HG02840 (cell line): Measurements from ENCODE around the gene RIPOR2.
A peak's percentile ranks its signal among the peaks of the same experiment; 100 is the strongest.
"Not testable (repeated sequence)": the region's sequence is repeated elsewhere in the genome, so short reads cannot be mapped to it uniquely, and the experiment has no call there.

ENCODE experiments used
- ATAC-seq: cut with Tn5 transposase; IDR thresholded peaks from one replicate; pipeline ENCODE4 v1.9.1; 2021; ENCODE audit warnings: mild to moderate bottlenecking, moderate library complexity, moderate number of reproducible peaks; ENCODE audit not compliant: unreplicated experiment, low FRiP score

The RIPOR2 gene

DNA sequence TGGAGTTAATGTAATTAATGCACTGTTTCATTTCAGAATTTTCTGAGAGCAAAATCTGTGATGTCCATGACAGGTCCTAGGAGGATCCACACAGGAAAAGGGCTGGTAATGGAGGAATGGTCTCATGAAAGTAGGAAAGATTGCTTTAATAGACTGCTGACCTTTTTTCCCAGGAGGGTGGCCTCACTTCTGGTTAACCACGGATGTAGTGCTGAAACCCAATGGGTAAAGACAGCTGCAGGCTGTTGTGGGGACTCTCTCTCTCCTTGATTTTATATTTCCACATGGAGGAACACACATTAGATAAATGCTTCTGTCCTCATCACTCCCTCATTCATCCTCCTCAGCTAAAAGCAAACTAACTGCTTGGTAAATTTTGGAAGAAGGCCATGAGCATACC lies 23.6 kb upstream of the RIPOR2 start:
- ATAC-seq = no peak

DNA sequence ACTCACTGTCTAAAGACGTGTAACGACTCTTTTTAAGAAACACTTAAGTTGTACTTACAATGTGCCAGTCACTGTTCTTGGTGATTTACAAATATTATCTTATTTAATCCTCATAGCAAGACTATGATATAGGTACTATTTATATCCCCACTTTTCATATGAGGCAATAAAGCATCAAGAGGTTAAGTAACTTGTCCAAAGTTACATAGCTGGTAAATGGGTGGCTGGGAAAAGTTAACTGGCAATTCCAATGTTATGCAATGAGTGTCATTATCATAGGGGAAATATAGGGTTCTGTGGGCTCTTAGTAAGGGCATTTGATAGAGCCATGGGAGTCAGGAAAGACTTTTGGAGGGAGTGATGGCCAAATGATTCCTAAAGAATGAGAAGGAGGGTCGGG lies 21.4 kb upstream of the RIPOR2 start:
- ATAC-seq = no peak

DNA sequence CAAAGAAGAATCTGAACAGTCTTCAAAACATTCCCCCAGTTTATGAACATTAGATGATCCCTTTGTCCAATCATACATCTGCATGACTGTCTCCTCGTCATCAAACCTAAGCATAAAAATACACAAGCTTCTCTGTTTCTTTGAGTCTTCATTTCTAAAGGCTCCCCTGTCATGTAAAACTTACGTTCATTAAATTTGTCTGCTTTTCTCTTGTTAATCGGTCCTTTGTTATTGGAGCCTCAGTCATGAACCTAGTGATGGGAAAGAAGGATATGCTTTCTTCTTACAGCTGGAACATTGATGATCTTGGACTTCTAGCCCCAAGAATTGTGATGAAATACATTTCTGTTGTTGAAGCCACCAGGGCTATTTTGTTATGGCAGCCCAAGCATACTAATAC lies 18.0 kb upstream of the RIPOR2 start:
- ATAC-seq = no peak

DNA sequence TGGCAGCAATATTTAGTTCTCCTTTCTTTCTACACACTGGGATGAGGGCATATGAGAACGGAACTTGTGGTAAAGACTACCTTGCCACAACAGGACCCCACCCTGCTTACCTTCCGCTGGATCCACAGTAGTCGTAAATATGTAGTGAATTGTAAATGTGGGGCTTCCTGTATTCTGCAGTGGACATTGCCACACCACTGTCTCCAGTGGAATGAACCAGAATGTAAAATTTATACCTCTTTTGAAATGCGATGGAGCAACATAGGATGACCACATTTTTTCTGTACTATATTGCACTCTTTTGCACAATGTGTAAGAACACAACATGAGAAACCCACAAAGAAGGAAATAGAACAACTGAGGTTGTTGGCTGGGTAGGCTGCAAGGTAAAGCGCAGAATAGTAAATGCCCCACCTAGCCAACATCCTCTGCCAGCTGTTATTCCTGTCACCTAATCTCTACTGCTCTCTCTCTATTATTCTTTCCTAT lies 16.1 kb upstream of the RIPOR2 start:
- ATAC-seq = no peak

DNA sequence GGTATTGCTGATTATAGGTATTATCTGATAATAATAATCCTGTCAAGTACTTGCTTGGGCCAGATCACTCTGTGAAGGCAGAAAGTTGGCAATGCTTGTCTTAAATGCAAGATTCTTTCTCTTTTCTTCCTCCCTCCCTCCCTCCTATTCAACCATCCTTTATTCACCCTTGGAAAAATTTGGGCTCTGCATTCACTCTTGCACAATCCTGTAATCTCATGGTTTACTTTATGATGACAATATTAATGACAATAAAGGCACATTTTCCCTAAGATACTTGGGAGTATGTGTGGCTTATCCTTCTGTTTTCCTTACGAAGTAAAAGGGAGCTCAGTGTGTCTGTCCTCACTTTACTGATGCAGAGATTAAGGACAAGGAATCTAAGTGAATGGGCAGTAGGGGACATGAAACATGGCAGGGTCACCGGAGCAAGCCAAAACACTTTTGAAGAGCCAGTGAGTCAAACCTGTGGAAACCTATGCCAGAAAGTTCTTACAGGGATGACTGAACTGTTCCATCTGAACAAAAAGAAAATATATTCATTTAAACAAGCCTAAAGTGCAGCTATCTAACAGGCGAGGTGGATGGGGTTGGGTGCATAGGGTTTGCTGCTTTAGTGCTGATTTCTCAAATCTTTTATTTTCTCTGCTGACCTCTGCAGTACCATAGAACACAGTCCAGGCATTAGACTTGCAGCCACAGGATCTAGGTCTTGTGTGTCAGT lies 14.6 kb upstream of the RIPOR2 start:
- ATAC-seq = no peak

GRCh38 chr6:24949020-24949569 lies 13.3 kb upstream of the RIPOR2 start:
- peak; percentile 93 for ATAC-seq

DNA sequence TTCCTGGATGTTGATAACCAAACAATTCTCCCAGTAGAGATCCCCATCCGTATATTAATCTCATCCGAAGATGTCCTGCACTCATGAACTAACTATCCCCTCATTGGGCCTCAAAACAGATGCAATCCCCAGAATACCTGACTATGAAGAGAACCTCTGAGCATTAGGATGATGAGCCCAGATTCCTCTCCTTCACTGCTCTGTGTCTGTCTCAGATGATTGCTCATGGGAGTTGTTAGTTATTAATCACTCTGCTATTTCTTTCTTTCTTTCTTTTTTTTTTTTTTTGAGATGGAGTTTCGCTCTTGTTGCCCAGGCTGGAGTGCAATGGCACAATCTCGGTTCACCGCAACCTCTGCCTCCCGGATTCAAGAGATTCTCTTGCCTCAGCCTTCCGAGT lies 12.5 kb upstream of the RIPOR2 start:
- ATAC-seq = not testable (repeated sequence)

DNA sequence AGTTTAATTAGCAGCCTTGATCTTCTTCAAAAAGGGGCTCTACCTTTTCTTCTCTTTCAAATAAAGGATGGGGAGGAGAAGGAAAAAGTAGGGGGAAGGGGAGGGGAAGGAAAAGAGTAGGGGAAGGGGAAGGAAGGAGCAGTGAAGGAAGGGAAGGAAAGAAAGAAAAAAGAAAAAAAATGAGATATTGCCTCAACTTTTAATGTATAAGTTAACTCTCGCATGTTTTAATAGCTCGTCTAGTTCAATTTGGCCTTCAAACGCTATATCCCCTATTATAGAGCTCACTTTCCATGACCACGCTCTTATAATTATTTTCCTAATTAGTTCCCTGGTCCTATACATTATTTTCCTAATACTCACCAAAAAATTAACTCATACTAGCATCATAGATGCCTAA lies 11.9 kb upstream of the RIPOR2 start:
- no peak for ATAC-seq

- no peak for ATAC-seq
Observed at GRCh38 chr6:24945054-24945453, 9.3 kb upstream of the RIPOR2 start.

GRCh38 chr6:24943774-24944173 lies 8.0 kb upstream of the RIPOR2 start:
- no peak for ATAC-seq

GRCh38 chr6:24940311-24940917 lies 4.7 kb upstream of the RIPOR2 start:
- no peak for ATAC-seq

DNA sequence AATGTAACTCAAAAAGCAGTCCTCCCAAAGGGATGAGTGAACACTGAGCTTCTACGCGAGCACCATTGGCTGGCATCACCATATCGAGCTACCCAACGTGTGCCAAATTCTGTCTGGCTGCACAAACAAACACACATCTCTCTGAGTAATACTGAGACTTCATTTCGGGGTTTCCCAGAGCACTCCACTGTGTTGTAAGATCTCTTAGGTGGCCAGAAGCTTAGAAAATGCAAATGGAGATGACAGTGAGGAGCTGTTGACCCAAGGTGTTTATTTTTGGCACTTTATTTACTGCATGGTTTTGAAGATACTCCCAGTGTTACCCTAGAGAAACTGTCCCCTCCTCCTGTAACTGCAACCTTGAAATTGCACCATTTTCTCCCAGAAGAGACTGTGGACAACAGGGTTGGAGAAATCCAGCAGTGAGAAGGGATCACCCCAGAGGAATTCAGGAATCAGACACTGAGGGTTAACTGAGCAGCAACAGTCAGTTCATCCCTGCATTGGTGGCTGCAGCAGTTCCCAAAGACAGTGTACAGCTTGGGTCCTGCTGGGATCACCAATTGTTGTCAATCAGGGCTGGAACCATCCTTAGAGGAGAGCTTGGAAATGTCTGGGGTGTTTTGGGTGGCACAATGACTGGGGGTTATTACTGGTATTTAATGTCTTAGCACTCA lies 1.0 kb upstream of the RIPOR2 start:
- ATAC-seq = peak; percentile 53

DNA sequence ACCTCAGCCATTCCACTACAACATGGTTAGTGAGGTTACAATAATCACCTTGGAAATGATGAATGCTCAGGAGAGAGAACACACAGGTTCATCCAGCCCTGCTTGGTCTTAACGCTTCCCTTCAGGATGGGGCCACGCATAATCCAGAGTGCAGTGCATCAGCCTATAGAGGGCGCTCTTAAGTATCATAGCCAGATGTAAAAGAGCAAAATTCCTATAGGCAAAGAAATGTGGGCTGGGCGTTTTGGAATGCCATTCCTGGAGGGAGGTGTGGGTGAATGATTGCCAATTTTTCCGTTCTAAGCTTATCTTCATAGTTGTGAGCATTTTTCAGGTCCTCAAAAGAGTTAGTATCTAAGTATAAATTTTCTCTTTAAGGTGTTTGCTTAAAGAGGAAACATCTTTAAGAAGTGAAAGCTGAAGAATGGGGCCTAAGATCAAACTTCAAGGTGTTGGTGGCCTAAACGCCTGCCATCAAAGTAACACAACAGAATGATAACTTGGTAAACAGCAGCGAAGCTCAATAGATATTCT lies 1.8 kb downstream of the RIPOR2 start:
- no peak for ATAC-seq

GRCh38 chr6:24933266-24933665 lies 2.5 kb downstream of the RIPOR2 start:
- ATAC-seq = no peak

DNA sequence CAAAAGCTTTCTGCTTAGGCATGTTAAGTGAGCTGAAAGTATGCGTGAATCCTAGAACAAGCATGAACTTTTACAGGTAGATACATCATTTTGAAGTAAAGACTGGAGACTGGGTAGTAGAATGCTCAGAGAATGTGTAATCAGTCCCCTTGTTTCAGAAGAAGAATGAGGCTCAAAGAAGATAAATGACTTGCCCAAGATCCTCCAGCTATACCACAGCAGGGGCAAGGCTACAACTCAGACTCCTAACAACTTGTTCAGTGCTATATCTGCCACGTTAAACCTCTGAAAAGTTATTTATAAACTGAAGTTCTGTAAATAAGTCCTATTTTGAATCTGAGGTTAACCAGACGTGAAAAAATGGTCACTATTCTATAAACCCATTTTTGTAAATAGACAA lies 2.9 kb downstream of the RIPOR2 start:
- ATAC-seq = no peak

- no peak for ATAC-seq
Observed at GRCh38 chr6:24931718-24932691, 3.8 kb downstream of the RIPOR2 start.

GRCh38 chr6:24931296-24931695 lies 4.5 kb downstream of the RIPOR2 start:
- ATAC-seq = no peak

- no peak for ATAC-seq
Observed at GRCh38 chr6:24930431-24930871, 5.3 kb downstream of the RIPOR2 start.

- no peak for ATAC-seq
Observed at GRCh38 chr6:24929242-24929641, 6.5 kb downstream of the RIPOR2 start.
